OCI-M2 (cell line): ENCODE measurements around the gene COL9A3.

Experiments
- DNase-seq: peaks from one replicate; lab custom pipeline; 2025; ENCODE audit not compliant: unreplicated experiment; lab: John Stamatoyannopoulos, UW

Gene COL9A3

DNA sequence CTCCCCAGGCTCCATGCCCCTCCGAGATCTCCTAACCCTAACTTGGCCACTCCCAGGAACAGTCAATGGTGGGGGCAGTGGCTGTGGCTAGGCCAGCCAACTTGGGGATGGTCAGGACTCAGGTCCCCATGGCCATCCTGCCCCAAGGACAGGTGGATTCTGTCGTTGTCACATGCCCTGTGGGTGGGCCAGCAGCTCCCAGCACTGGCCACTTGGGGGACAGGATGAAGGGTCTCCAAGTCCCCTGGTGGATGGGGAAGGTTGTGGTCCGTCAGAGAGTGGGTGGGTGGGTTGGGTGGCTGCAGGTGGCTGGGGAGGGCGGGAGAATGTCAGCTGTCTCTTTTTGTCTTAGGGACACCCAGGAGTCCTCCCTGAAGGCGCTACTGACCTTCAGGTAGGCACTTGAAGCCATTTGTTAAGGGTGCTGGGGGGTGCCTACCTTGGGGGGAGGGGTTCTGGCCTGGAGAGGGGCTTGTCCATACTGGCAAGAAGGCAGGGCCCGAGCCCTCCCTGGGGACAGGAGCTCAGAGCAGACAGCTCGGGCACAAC, 5.5 kb downstream of the COL9A3 start:
- DNase-seq: no peak

DNA sequence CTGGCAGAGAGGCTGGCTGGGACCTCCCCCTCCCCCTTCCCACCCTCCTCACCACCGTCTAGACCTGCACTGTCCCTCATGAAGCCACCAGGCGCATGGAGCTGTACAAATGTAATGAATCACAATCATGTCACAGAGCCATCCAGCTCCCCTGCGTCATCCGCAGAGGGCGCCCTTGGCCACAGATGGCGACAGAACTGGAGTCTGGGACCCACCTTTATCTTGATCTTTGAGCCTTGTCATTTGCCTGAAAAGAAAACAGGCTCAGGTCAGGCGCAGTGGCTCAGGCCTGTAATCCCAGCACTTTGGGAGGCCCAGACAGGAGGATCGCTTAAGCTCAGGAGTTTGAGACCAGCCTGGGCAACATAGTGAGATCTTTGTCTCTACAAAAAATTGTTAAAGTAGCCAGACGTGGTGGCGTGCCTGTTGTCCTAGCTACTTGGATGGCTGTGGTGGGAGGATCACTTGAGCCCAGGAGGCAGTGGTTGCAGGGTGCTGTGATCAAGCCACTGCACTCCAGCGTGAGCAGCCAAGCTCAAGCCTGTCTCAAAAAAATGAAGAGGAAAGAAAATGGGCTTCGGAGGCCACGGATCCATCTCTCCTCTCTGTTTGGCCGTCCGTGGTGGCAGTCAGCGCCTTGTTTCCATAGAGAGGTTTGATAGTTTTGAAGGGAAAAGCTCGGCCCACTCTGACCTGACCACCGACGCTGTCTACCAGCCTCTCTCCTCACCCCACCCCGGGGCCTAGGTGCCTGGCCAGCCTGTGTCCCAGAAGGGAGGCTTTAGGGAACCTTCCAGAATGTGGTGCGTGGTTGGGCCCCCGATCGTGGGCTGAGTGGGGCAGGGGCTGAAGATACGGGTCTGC, 6.2 kb downstream of the COL9A3 start:
- peak; percentile 33 for DNase-seq

DNA sequence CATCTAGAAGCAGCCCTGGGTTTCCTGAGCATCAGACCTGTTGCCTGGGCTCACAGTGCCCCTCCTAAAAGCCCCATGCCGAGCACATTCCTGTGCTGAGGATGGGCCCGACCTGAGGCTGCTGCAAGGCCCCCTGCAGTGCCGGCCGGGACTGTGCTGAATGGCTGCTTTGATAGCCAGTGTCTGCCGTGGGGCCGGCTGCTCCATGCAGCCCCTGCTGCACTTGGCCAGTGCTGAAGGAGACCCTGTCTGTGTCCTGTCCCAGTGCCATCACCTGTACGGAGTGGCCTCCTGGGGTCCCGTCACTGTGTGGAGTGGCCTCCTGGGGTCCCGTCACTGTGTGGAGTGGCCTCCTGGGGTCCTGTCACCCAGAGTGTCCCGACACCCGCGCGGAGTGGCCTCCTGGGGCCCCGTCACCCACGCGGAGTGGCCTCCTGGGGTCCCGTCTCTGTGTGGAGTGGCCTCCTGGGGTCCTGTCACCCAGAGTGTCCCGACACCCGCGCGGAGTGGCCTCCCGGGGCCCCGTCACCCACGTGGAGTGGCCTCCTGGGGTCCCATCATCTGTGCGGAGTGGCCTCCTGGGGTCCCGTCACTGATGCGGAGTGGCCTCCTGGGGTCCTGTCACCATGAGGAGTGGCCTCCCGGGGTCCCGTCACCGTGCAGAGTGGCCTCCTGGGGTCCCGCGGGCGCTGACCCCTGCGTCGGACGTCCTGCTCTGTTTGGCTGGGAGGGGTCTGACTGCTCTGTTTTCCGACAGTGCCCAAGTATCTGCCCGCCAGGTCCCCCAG, 7.0 kb downstream of the COL9A3 start:
- no peak for DNase-seq

DNA sequence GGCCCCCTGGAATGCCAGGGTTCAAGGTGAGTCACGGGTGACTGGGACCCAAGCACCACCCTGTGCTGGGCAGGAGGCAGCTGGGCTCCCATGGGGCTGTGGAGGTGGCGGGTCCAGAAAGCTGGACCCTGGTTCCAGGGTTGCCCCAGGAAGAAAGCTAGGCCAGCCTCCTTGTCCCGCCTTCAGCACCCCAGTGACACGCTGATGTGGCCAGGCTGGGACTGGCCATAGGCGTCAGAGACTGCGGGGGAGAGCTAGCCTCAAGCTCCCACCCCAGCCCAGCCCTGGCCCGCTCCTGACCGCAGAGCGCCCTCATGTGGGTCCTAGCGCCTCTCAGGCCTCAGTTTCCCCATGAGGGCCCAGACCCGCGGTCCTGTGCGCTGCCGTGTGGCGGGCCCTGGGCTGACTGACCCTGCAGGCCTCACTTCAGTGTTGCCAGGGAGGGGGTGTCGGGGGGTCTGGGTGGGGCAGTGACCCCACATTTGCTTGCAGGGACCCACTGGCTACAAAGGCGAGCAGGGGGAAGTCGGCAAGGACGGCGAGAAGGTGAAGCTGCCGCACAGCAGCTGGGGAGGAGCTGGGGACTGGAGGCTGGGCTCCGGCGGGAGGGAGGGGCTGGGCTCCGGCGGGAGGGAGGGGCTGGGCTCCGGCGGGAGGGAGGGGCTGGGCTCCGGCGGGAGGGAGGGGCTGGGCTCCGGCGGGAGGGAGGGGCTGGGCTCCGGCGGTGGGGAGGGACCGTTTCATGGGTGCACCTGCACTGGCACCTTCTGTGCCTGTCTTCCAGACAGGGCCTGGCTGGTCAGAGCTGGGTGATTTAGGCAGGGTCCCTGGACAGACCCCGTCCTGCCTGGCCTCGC, 7.9 kb downstream of the COL9A3 start:
- DNase-seq: no peak

DNA sequence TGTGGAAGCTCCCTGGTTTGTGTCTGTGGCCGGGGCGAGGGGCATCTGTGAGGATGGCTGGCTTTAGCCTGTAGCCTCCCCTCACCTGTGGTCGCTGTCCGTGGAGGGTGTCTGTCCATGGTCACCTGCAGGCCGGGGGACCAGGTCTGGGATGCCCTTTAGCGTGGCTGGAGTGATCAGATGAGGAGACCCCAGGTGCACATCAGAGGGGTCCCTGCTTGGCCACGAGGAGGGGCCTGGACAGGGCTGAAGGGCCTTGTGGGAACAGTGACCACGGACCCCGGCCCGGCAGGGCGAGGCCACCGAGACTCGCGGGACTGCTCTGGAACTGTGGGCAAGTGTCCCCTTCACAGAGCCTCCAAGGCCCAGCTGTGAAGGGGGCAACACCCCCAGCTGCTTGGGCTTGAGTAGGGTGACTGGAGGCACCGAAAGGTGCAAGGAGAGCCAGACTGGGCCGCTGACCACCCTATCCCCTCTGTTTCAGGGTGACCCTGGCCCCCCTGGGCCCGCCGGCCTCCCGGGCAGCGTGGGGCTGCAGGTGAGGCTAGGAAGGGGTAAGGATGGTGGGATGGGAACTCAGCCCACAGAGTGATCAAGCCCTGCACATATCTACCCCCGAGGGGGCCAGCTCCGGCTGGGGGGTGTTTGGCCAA, 8.6 kb downstream of the COL9A3 start:
- no peak for DNase-seq

DNA sequence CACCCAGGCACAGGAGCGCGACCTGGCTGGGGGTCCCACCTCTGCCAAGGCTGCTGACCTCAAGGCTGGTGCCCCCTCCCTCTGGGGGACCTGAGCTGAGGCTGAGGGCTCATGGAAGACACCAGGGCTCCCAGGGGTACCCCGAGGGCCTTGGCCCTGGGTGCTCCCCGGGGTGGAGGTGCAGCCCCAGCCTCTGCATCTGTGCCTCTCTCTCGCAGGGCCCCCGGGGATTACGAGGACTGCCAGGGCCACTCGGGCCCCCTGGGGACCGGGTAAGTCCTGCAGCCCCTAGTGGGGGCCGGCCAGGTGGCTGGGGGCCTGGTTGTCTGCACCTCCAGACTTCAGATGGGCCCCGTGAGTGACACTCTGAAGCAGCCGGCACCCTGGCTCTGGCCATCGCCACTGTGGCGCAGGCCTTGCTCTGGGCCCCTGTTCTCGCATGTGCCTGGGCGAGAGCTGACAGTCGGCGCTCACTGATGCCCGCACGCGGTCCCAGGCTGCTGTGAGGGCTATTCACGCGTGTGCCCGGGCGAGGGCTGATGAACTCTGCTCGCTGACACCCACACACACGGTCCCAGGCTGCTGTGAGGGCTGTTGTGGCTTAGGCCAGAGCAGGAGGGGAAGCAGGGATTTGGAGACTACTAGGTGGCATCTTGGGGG, 9.3 kb downstream of the COL9A3 start:
- no peak for DNase-seq

DNA sequence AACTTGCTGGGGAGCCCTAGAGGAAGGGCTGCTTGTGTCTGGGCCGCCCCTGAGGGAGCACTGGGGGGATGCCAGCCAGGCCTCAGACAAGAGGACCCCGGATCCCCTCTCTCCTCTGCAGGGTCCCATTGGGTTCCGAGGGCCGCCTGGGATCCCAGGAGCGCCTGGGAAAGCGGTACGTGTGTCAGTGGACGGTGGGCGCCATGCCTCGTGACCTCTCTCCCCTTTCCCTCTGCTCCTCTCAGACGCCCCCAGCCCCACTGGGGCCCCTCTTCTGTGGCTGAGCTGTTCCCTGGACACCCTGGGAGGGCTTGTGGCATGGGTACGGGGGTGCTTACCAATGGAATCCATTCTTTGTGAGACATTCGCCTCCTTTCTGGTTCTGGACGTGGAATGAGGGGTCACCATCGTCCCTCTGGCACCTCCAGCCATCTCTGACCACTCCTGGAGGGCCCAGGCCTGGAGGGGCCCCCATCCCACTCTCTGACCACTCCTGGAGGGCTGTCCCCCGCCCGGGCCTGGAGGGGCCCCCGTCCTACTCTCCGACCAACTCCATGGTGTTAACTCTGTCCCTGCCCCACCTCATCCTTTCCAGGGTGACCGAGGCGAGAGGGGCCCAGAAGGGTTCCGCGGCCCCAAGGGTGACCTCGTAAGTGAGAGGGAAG, 9.9 kb downstream of the COL9A3 start:
- DNase-seq: no peak

DNA sequence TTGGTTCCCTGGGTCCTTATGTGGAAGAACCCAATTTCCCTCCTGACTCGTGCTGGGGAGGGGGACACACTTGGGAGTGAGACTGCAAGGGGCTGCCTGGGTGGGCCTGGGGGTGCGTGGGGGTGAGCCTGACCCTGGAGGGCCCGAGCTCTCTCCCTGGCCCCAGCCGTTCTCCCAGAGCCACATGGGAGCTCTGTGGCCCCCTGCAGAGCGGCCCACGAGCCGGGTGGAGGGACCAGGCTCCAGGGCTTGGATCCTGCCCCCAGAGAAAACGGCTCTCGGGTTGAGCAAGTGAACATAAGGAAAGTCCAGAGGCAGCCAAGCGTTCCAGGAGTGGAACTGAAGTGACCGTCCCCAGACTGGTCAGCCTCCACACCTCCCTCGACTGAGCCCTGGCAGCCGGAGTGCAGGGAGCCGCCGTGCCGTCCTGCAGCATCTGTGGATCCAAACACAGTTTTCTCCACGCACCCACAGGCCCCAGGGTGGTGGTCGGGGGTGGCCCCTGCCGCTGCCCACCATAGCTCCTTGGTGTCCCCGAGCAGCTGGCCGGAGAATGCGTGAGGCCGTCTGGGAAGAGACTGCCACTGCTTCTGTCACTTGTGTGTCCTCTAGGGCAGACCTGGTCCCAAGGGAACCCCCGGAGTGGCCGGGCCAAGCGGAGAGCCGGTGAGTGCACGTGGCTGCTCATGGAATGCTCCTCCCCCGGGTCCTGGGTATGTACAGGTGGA, 10.6 kb downstream of the COL9A3 start:
- no peak for DNase-seq

DNA sequence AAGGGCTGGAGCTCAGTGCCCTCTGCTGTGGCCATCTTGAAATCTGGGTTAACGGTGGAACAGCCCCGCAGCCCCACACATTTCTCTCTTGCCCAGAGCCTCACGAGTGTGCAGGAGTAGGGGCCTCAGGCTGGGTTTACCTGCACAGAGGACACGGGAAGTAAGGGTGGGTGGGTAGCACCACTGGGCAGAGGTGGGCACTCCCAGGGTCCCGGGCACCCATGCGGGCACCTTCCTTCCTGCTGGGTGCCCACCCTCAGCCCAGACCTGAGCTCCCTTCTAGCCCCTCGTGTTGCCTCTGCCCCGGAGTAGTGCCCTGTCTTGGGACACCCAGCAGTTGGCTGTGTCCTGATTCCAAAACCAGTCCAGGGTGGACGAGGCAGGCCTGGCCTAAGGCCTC, 11.2 kb downstream of the COL9A3 start:
- no peak for DNase-seq

DNA sequence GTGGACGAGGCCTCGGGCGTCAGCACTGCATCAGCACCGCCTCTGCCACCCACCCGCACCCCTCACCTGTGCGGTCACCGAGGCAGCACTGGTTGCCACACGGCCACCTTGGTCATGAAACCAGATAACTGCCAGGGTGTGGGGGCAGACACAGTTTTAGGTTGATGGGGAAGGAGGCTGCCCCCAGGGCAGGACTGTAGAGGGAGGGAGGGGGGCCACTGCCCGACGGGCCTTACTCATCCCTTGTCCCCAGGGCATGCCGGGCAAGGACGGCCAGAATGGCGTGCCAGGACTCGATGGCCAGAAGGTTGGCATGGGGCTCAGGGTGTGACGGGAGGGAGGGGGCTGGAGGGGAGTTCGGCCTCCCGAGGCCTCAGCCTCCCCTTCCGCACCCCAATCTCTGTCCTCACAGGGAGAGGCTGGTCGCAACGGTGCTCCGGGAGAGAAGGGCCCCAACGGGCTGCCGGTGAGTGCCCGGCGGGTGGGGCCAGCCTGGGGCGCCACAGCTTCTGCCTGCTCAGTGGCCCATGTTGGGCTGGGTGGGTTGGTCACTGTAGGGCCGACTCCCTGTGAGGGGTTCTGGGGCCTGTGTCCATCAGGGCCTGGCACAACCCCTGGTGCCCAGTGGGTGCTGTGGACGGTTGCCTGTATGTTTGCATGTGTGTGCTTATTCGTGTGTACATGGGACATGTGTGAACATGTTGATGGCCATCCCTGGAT, 11.8 kb downstream of the COL9A3 start:
- DNase-seq: no peak

DNA sequence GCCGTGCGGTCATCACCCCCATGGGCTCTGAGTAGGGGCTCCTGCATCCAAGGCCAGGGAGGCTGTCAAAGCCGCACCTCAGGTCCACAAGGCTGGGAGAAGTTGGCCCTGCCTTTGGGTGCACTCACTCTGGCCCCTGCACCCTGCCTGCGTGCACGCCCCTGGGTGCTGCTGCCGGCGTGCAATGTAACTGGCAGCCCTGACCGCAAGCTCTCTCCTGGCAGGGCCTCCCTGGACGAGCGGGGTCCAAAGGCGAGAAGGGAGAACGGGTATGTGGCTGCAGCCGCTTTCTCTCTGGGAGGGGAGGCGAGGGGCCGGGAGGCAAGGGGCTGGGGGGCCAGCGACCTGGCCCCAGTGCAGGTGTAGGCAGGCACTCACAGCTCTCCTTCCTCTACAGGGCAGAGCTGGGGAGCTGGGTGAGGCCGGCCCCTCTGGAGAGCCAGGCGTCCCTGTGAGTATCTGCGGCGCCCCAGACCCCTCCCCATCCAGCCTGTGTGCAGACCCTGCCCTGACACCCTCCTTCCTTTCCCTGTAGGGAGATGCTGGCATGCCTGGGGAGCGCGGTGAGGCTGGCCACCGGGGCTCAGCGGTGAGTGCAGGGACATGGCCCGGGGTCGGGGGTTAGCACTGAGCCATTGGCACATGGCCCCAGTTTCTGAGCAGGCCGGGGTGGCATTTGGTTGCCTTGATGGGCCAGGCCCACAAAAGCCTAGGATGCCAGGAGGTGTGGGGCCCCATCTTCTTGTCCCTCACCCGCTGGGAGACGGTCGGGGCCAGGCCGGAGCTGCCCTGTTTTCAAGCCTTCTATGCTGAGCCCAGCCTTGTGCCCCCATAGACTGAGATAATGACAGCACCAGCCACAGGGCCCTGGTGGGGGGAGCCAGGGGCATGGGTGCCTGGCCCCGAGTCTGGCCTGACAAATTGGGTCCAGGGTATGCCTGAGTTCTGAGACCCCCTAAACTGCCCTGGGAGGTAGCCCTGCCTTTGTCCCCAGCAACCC, 12.7 kb downstream of the COL9A3 start:
- no peak for DNase-seq

DNA sequence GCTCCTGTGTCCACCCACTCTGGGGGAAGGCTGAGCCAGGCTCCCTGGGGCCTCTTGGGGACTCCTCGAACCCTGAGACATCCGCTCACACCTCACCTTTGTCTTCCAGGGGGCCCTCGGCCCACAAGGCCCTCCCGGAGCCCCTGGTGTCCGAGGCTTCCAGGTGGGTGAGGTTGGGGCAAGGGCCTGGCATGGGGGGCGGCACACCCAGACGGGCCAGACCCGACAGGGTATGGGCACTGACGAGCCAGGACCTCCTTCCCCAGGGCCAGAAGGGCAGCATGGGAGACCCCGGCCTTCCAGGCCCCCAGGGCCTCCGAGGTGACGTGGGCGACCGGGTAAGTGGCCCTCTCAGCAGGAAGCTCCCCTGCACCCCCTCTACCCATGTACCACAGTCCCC, 13.4 kb downstream of the COL9A3 start:
- DNase-seq: no peak

DNA sequence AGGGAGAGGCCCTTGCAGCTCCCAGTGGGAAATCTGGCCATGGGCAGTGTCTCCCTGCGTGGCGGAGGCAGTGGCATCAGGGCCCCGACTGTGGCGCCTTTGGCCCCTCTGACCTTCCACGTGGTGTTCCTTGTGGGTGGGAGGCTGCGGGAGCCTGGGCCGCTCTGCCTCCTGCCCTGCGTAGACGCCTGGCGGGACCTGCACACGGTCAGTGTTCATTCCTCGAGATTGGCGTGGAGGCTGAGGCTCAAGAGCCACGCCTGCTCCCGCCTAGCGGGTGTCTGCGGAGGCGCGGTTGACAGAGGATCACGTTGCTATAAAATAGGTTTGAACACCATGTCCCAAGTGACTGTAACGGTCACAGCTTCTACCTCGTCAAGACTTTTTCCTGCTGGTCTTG, 14.0 kb downstream of the COL9A3 start:
- DNase-seq: no peak

DNA sequence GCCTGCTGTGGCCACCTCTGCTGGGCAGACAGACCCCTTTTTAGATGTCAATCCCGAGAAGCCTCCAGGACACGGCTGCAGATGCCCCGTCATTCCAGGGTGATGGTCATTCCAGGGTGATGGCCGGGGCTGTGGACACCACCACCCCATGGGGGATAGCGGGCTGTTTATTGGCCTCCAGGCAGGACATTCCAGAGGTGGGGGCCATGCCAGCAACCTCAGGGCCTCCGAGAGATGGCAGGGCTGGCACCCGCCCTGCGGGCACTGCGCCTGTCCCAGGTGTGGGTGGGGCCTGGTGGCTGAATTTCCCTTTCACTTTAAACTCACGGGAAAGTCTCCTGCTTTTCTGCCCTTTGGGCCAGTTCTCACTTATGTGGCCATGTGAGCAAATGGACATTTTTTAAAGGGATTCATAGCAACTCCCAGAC, 14.5 kb downstream of the COL9A3 start:
- no peak for DNase-seq

DNA sequence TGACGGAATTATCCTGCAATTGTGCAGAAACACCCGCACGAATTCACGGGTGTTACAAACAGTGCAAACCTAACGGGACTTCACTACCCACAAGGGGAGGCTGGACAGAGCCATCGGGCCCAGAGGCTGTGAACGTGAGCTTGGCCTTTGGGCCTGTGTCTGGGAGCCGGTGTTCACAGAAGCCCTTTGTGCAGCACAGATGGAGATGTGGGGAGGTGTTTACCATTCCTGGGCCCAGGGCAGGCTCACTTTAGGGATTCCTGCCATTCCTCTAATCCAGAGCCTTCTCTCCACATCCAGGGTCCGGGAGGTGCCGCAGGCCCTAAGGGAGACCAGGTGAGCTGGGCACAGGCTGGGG, 15.0 kb downstream of the COL9A3 start:
- DNase-seq: no peak

DNA sequence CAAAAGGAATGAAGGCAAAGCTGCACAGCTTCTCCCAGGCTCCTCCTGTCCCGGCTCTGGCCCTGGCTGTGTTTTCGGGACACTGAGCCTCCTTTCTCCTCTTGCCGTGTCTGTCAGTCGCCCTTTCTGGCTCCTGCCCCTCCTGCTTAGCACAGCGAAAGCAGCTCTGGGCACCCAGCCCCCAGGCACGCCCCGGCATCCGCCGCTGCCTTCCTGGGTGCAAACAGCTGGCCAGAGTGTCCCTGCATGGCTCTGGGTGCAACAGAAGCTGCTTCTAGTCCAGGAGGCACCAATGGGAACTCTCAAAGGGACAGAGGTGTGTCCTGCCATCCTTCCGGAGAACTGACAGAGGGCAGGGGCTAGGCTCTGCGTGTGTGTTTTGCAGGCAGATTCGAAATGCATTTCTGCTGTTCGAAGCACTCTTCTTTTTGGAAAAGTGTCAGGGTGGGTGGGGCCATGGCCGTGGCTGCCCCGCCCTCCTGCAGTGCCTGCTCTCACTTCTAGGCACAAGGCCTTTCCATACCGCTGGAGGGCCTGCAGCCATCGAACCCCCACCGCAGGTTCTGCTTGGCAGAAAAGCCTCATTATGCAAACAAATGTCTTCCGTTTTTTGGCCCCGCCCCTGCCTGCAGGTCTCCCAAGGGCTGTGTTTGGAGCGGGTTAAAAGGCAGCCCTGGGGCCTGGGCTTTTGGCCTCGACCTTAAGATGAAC, 15.5 kb downstream of the COL9A3 start:
- no peak for DNase-seq
